Measurements from ENCODE around the gene SOCS1. TPM values are rescaled to one million over a fixed set of nuclear protein-coding genes. Genes with fewer than 3 reads are reported as not detected.

The SOCS1 gene
- total and polyA plus RNA-seq, 2 of the 8 experiments (the other 6 are each of a cell fraction or from before 2014, with no cell fraction given) = 21.0 to 48.9 TPM

- TF ChIP-seq CHD7 (IDR thresholded peaks at IDR 0.05; ENCODE audit: insufficient replicate concordance, low read length) (no peak), SIRT6 (IDR thresholded peaks at IDR 0.05; ENCODE audit: low read length) (no peak), BACH1 (IDR thresholded peaks at IDR 0.05; ENCODE audit: low read length) (no peak), BCL11A (IDR thresholded peaks at IDR 0.05; ENCODE audit: low read depth in 2 of 2, low read length in 2 of 2) (no peak), TAF1 (IDR thresholded peaks at IDR 0.05; ENCODE audit: low read depth, low read length) (no peak)
Measured at GRCh38 chr16:11278681-11279628, 23.0 kb upstream of the SOCS1 start (continued).

Measured in H1 (cell line).